ENCODE results near the gene S1PR4. TPM values are rescaled to one million over a fixed set of nuclear protein-coding genes. Genes with fewer than 3 reads are reported as not detected.

S1PR4 gene
- total RNA-seq, 2 donors from 2014 or later: 1.8 to 3.3 TPM

DNA sequence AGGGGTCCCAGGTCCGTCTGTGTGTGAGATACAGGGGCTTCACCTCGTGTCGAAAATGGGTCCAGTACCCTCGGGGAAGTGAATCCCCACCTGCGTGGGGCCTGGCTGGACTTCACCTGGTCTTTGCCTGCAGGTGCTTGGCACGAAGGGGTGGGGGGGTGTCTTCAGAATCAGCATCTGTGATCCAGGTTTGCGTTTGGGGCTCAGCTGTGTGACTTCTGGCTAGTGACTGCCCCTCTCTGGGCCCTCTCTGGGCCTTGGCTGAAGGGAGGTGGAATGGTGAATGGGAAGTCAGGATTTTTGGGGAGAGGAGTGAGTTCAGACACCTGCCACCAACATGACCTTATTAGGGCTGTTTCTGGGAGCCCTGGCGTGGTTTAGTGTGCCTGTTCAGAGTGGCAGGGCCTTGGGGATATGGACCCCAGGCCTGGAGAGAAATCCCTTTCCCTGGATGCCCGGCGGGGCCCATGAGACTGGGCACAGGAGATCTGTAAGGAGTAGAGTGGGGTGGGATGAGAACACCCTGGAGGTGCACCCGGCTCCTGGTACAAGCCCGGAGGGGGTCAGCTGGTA is 48.6 kb downstream of the S1PR4 start:
- no peaks in the 10 kb centered on the region for H3K4me1 ChIP-seq
- no peaks in the 10 kb centered on the region for H3K9me3 ChIP-seq
- TF ChIP-seq CTCF (IDR thresholded peaks at IDR 0.05) (no peak), POLR2A (IDR thresholded peaks at IDR 0.05) (no peak)
- no peak overlapping the region for H3K27ac ChIP-seq
- H3K4me3 ChIP-seq: no peak overlapping the region
- peaks cover 0 to 16% of the 10 kb centered on the region in 2 donors for H3K27me3 ChIP-seq
- DNase-seq (no peak), ATAC-seq (no peak)
- intact Hi-C loops (cut with DNase I): no loop called here
- H3K36me3 ChIP-seq (replicated peaks in 1 of 2; ENCODE audit: insufficient read depth in 1 of 2, low read depth in 2 of 2): no peaks in the 10 kb centered on the region
- WGBS, 2 donors: 55 to 63% methylated on average over 7 to 12 of the region's 12 CpGs

DNA sequence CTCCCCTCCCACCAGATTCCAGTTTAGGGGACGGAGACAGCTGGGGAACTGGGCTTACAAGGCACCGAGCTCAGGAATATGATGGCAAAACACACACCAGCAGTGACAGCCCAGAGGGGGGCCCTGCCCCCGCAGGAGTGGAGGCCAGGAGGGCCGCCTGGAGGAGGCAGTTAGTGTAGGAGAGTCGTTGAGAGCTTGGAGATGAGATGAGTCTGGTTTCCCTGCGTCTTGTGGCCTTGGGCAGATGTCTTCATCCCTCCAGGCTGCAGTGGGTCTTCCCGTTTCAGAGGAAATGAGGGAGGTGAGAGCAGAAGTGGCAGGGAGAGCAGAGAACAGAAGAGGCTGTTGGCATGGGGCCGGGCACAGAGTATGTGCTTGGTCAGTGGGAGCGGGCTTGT is 50.8 kb downstream of the S1PR4 start:
- H3K36me3 ChIP-seq (replicated peaks in 1 of 2; ENCODE audit: insufficient read depth in 1 of 2, low read depth in 2 of 2): no peaks in the 10 kb centered on the region
- ATAC-seq (no peak), DNase-seq (no peak)
- no peaks in the 10 kb centered on the region for H3K9me3 ChIP-seq
- no peaks in the 10 kb centered on the region for H3K4me1 ChIP-seq
- intact Hi-C loops (cut with DNase I): no loop called here
- no peak overlapping the region for H3K27ac ChIP-seq
- peaks cover 0 to 8% of the 10 kb centered on the region in 2 donors for H3K27me3 ChIP-seq
- WGBS, 2 donors: 38 to 52% methylated on average over 9 of the region's 9 CpGs
- TF ChIP-seq POLR2A (IDR thresholded peaks at IDR 0.05): no peak
- TF ChIP-seq CTCF (IDR thresholded peaks at IDR 0.05): no peak
- no peak overlapping the region for H3K4me3 ChIP-seq

Other genes starting within 250 kb of the S1PR4 start
- gene ZNF77, start 233.8 kb upstream of the S1PR4 start, total RNA-seq: 1 to 10 TPM; 3.3 to 6.2 TPM
- under 1 TPM in 1 of 2 donors, not detected in 1; 0.33 TPM for gene TLE6, start 201.2 kb upstream of the S1PR4 start, total RNA-seq
- gene TLE2, start 149.5 kb upstream of the S1PR4 start, total RNA-seq: 10 to 100 TPM; 34.5 to 45.2 TPM
- 100 to 1,000 TPM; 166 to 254 TPM for gene TLE5, start 116.3 kb upstream of the S1PR4 start, total RNA-seq
- gene GNA11, start 84.4 kb upstream of the S1PR4 start, total RNA-seq: 10 to 100 TPM; 27.2 to 37.2 TPM
- gene GNA15, start 42.7 kb upstream of the S1PR4 start, total RNA-seq: 1 to 10 TPM; 1.6 to 2.6 TPM
- gene NCLN, start 7.2 kb downstream of the S1PR4 start, total RNA-seq: 10 to 100 TPM; 30.6 to 56.0 TPM
- under 1 TPM in 1 of 2 donors, not detected in 1; 0.33 TPM for gene CELF5, start 45.9 kb downstream of the S1PR4 start, total RNA-seq
- gene NFIC, start 187.8 kb downstream of the S1PR4 start, total RNA-seq: 100 to 1,000 TPM; 178 to 186 TPM